ENCODE data around the gene SSPN. TPM values are rescaled to one million over a fixed set of nuclear protein-coding genes. Genes with fewer than 3 reads are reported as not detected.

SSPN gene
- total and polyA plus RNA-seq, 9 of the 15 experiments (the other 6 are each of a cell fraction or from before 2014, with no cell fraction given), result 0.40 TPM; not detected in 8

DNA sequence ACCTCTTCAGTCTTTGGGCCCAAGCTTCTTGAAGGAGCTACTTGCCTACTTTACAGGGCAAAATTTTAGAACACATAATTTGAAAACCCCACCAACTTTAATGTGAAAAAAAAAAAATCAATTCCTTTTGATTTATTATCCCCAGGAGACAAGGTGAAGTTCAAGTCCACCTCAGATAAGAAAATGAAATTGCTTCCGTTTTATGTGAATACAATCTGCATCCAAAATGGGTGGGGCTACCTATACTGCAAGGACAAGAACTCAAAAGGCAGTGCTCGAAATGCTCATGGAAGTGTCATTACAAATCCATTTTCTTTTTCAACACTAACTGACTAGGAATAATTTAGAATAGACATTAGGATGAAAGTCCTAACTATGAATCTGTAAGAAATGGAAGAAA, 45.7 kb downstream of the SSPN start:
- Histone ChIP-seq H3K4me3 (no peak overlapping the region), H3K9me3 (replicated peaks; ENCODE audit: control insufficient read depth, insufficient read depth, low read depth, low read length) (no peaks in the 10 kb centered on the region), H3K79me2 (ENCODE audit: control insufficient read depth, insufficient read depth, low read length) (no peaks in the 10 kb centered on the region), H3K4me2 (ENCODE audit: insufficient read depth, low read length) (no peak overlapping the region), H4K20me1 (replicated peaks; ENCODE audit: control insufficient read depth, insufficient read depth, low read length) (no peaks in the 10 kb centered on the region), H3K27me3 (ENCODE audit: control insufficient read depth in 2 of 2, insufficient read depth in 2 of 2, low read length in 2 of 2) (no peaks in the 10 kb centered on the region), H3K36me3 (ENCODE audit: control insufficient read depth, insufficient read depth, low read length) (no peaks in the 10 kb centered on the region), H3K9me1 (ENCODE audit: control insufficient read depth, insufficient read depth, low read length) (no peaks in the 10 kb centered on the region), H2AFZ (ENCODE audit: low read depth, low read length) (no peak overlapping the region), H3K27ac (ENCODE audit: extremely low read depth, low read depth, low read length) (no peak overlapping the region), H3K4me1 (replicated peaks in 1 of 2; ENCODE audit: control insufficient read depth in 2 of 2, insufficient read depth in 2 of 2, low read length in 2 of 2) (no peaks in the 10 kb centered on the region; a peak in 3 of 5 replicates), H3K9ac (ENCODE audit: insufficient read depth in 1 of 2, low read depth in 2 of 2, low read length in 2 of 2) (no peak overlapping the region)
- in situ Hi-C loops (cut with MboI), result no loop called here
- ATAC-seq, result no peak
- ChIA-PET CTCF (ENCODE audit: low intra/inter-chr PET ratio) (no interaction called here), POLR2A (no interaction called here)
- 0% methylated on average over 2 of the region's 2 CpGs for WGBS (ENCODE audit: insufficient coverage, low coverage, missing lambda C conversion rate)
- no peak for FAIRE-seq
- DNase-seq (ENCODE audit: extremely low read depth in 1 of 4, low spot score in 3 of 4), result no peak
- TF ChIP-seq HDAC1 (IDR thresholded peaks at IDR 0.05) (no peak), KAT7 (CRISPR knock-in tag; IDR thresholded peaks at IDR 0.05; ENCODE audit: borderline replicate concordance) (no peak), PTBP1 (IDR thresholded peaks at IDR 0.05; ENCODE audit: low read depth, low read length) (no peak), PATZ1 (CRISPR knock-in tag; IDR thresholded peaks at IDR 0.05; ENCODE audit: borderline replicate concordance) (no peak), NFATC3 (IDR thresholded peaks at IDR 0.05) (no peak), U2AF2 (optimal IDR thresholded peaks at IDR 0.05; ENCODE audit: low read depth, low read length) (no peak), ZBTB1 (CRISPR knock-in tag; IDR thresholded peaks at IDR 0.05; ENCODE audit: borderline replicate concordance, low read depth) (no peak), SMARCB1 (IDR thresholded peaks at IDR 0.05; ENCODE audit: insufficient read length, low read depth) (no peak)
- BruUV-seq (replicated peaks), result no TSS peak
- intact Hi-C loops (cut with micrococcal nuclease), result no loop called here

Data from K562 (cell line).